Endothelial cell of umbilical vein (primary cell): ENCODE results near the gene DBI. TPM values are rescaled to one million over a fixed set of nuclear protein-coding genes. Genes with fewer than 3 reads are reported as not detected.

Experiments used
- BruUV-seq: library from RNA; stranded (reverse); fragments of 400-500 nt; replicated peaks from 2 replicates; lab custom pipeline; 2021; lab: Mats Ljungman, UMichigan
- CTCF ChIA-PET: fragments of 300-600, 350-600 bp; sonication (Branson Sonifier 250); formaldehyde crosslinking; loops from one replicate; lab custom pipeline; 2021; ENCODE audit warnings: antibody characterized with exemption, inconsistent platforms; lab: Charles Lee
- POLR2A ChIA-PET: fragments of 300-600, 350-600 bp; sonication (Branson Sonifier 250); formaldehyde crosslinking; loops from one replicate; lab custom pipeline; 2021; ENCODE audit warnings: antibody characterized with exemption, inconsistent platforms; lab: Charles Lee
- DNase-seq: peaks from one replicate; pipeline ENCODE4 v3.0.0-alpha.2; 2011; ENCODE audit warnings: low read depth, low spot score
- FAIRE-seq: peaks from 2 replicates; lab custom pipeline; 2011; peaks lifted over from hg19 to GRCh38; lab: Jason Lieb, UNC
- H2AFZ ChIP-seq: 2 replicates; pipeline ENCODE4 v1.6.0; 2012; ENCODE audit warnings: low read depth, low read length, control low read depth, inconsistent platforms
- H3K27ac ChIP-seq: 2 replicates; pipeline ENCODE4 v1.5.1; 2011; ENCODE audit warnings: low read depth, mild to moderate bottlenecking, control low read depth, low read length, moderate library complexity; ENCODE audit not compliant: insufficient read depth
- H3K27me3 ChIP-seq, 2 experiments: 2 replicates each; pipeline versions ENCODE4 v1.6.0 to v1.6.1; 2011; ENCODE audit warnings: low read length in 2 of 2, mixed read lengths in 1 of 2; ENCODE audit not compliant: control insufficient read depth in 2 of 2, insufficient read depth in 2 of 2
- H3K36me3 ChIP-seq, 2 experiments: 2 replicates in 1 of 2; 3 replicates in 1 of 2; pipeline ENCODE4 v1.5.1; 2011; ENCODE audit warnings: low read length in 2 of 2, mild to moderate bottlenecking in 1 of 2, moderate library complexity in 1 of 2; ENCODE audit not compliant: control insufficient read depth in 2 of 2, insufficient read depth in 2 of 2; ENCODE audit errors: extremely low read depth in 1 of 2
- H3K4me1 ChIP-seq: 3 replicates; pipeline ENCODE4 v1.5.1; 2011; ENCODE audit warnings: mild to moderate bottlenecking, low read length; ENCODE audit not compliant: control insufficient read depth, insufficient read depth; ENCODE audit errors: extremely low read depth
- H3K4me2 ChIP-seq: 2 replicates; pipeline ENCODE4 v1.6.1; 2011; ENCODE audit warnings: low read length, control low read depth, mixed read lengths; ENCODE audit not compliant: insufficient read depth
- H3K4me3 ChIP-seq, 3 experiments: fragments of 200-600 bp in 1 of 3; sonication (generic), shearing (Covaris generic) in 1 of 3; replicated peaks in 1 of 3; 2 replicates each; pipeline ENCODE4 v1.5.1; 2011 to 2016; ENCODE audit warnings: control low read depth in 3 of 3, low read length in 3 of 3, mild to moderate bottlenecking in 2 of 3, inconsistent platforms in 1 of 3, low read depth in 1 of 3, moderate library complexity in 1 of 3; ENCODE audit not compliant: insufficient read depth in 1 of 3
- H3K79me2 ChIP-seq: 2 replicates; pipeline ENCODE4 v1.6.0; 2012; ENCODE audit warnings: low read length, inconsistent platforms; ENCODE audit not compliant: control insufficient read depth, insufficient read depth
- H3K9ac ChIP-seq: replicated peaks from 2 replicates; pipeline ENCODE3; 2011; ENCODE audit warnings: low read length, control low read depth; ENCODE audit not compliant: insufficient read depth; ENCODE audit errors: extremely low read depth
- H3K9me1 ChIP-seq: replicated peaks from 3 replicates; pipeline ENCODE4 v1.6.0; 2011; ENCODE audit warnings: mild to moderate bottlenecking, low read length; ENCODE audit not compliant: control insufficient read depth, insufficient read depth; ENCODE audit errors: extremely low read depth
- H3K9me3 ChIP-seq: replicated peaks from 2 replicates; pipeline ENCODE4 v1.5.1; 2012; ENCODE audit warnings: low read length, inconsistent platforms; ENCODE audit not compliant: control insufficient read depth, insufficient read depth
- H4K20me1 ChIP-seq: replicated peaks from 2 replicates; pipeline ENCODE3; 2011; ENCODE audit warnings: mild to moderate bottlenecking, low read length; ENCODE audit not compliant: control insufficient read depth, insufficient read depth; ENCODE audit errors: extremely low read depth
- EZH2 ChIP-seq: IDR thresholded peaks from 2 replicates; pipeline ENCODE4 v1.6.1; 2012; ENCODE audit warnings: borderline replicate concordance, low read depth, mild to moderate bottlenecking, moderate library complexity, low read length, inconsistent platforms; ENCODE audit not compliant: severe bottlenecking
- FOS ChIP-seq: IDR thresholded peaks from 2 replicates; pipeline ENCODE4 v1.6.1; 2011; ENCODE audit warnings: mild to moderate bottlenecking, low read length, moderate library complexity, borderline replicate concordance; ENCODE audit not compliant: insufficient read depth
- GATA2 ChIP-seq: IDR thresholded peaks from 2 replicates; pipeline ENCODE4 v1.7.0; 2011; ENCODE audit warnings: low read depth, mild to moderate bottlenecking, moderate library complexity, mixed read lengths, low read length; ENCODE audit not compliant: insufficient read length, insufficient read depth
- JUN ChIP-seq: IDR thresholded peaks from 2 replicates; pipeline ENCODE4 v1.6.1; 2011; ENCODE audit warnings: borderline replicate concordance, low read depth; ENCODE audit not compliant: insufficient read length, insufficient read depth
- MYC ChIP-seq: IDR thresholded peaks from one replicate; pipeline ENCODE4 v1.6.1; 2011; ENCODE audit warnings: mild to moderate bottlenecking, low read depth, low read length
- POLR2A ChIP-seq: IDR thresholded peaks from 2 replicates; pipeline ENCODE4 v1.6.1; 2012; ENCODE audit warnings: low read depth, mild to moderate bottlenecking, control low read depth, low read length
- POLR2AphosphoS5 ChIP-seq: IDR thresholded peaks from 2 replicates; pipeline ENCODE4 v1.6.1; 2012; ENCODE audit warnings: low read depth, mild to moderate bottlenecking, control low read depth, low read length, moderate library complexity; ENCODE audit not compliant: insufficient read depth
- dilution Hi-C: fragments of 300-500 bp; cut with MboI; formaldehyde crosslinking; loops from one replicate; pipeline ENCODE4 v1.15.0; 2019; ENCODE audit warnings: low sequenced_read_pairs; ENCODE audit not compliant: extremely low pct_ligation_motif_present
- intact Hi-C: fragments of 100-400 bp; cut with micrococcal nuclease; formaldehyde crosslinking; loops from one replicate; pipeline ENCODE4 v1.10.0; 2022
- polyA plus RNA-seq, 4 experiments: library from polyadenylated mRNA; depleted of rRNA in 3 of 4; stranded (reverse) in 3 of 4; unstranded in 1 of 4; fragments of >200 nt; gene quantifications; 2 replicates each; pipeline versions ENCODE4 v1.2.1 to v1.2.3, GENCODE V29; 2011 to 2012; ENCODE audit warnings: missing spikeins in 1 of 4
- total RNA-seq: library from RNA; stranded (reverse); gene quantifications from 2 replicates; pipeline ENCODE4 v1.2.3, GENCODE V29; 2021
- TF ChIP-seq, protein P1 (sequence below), 2 donors: IDR thresholded peaks; 1 replicate in 1 of 2; 2 replicates in 1 of 2; pipeline ENCODE4 v1.5.1; 2011; ENCODE audit warnings: low read length in 2 of 2, mild to moderate bottlenecking in 2 of 2, moderate library complexity in 2 of 2, control low read depth in 1 of 2, inconsistent platforms in 1 of 2, low read depth in 1 of 2; ENCODE audit not compliant: insufficient read depth in 1 of 2; ENCODE audit errors: extremely low read depth in 1 of 2
- TF ChIP-seq, protein P2 (sequence below): IDR thresholded peaks from 2 replicates; pipeline ENCODE4 v1.6.1; 2011; ENCODE audit not compliant: insufficient read depth, insufficient read length

DBI gene
- total and polyA plus RNA-seq, 2 donors (not counting 3 experiments of a cell fraction or from before 2014, with no cell fraction given): 214 to 233 TPM

DNA sequence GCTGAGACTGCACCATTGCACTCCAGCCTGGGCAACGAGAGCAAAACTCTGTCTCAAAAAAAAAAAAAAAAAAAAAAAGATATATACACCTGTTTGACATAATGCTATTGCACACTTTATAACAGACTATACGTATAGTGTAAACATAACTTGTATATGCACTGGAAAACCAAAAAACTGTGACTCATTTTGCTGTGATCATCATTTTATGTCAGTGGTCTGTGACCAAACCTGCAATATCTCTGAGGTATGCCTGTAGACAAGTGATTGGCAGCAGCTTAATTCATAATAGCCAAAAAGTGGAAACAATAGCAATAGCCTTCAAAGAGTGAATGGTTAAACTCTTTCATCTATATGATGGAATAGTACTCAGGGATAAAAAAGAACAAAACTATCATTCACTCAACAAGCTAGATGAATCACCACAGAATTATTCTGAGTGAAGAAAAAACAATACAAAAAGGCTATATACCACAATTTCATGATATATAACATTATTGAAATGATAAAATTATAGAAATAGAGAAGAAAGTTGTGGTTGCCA lies 6.3 kb upstream of the DBI start:
- peaks cover 2% of the 10 kb centered on the region for H3K79me2 ChIP-seq
- no peak overlapping the region for H3K4me3 ChIP-seq
- dilution Hi-C loops: no loop called here
- TF ChIP-seq POLR2A: no peak
- H3K27ac ChIP-seq: no peak overlapping the region
- peaks cover 2% of the 10 kb centered on the region for H3K4me1 ChIP-seq
- ChIA-PET CTCF (no interaction called here), POLR2A (no interaction called here)
- H3K27me3 ChIP-seq: no peaks in the 10 kb centered on the region
- H3K9me1 ChIP-seq: no peaks in the 10 kb centered on the region
- BruUV-seq: no TSS peak
- H3K9me3 ChIP-seq: no peaks in the 10 kb centered on the region
- H3K36me3 ChIP-seq: no peaks in the 10 kb centered on the region
- H3K4me2 ChIP-seq: no peak overlapping the region
- H3K9ac ChIP-seq: no peak overlapping the region
- intact Hi-C loops: loop anchor here (10.0 kb wide), 1 partner anchor 106 kb away; no protein-coding TSS in a partner anchor
- no peak overlapping the region for H2AFZ ChIP-seq
- no peaks in the 10 kb centered on the region for H4K20me1 ChIP-seq
- FAIRE-seq (no peak), DNase-seq (no peak)

DNA sequence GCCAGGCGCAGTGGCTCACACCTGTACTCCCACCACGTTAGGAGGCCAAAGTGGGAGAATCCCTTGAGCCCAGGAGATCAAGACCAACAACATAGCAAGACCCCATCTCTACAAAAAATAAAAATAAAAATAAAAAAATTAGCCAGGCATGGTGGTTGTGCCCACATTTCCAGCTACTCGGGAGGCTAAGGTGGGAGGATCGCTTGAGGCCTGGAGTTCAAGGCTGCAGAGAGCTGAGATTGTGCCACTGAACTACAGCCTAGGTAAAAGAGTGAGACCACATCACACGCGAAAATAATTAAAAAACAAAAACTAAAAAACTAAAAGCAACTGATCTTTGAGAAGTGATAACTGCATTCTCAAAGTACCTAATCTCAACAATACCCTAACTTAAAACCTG lies 2.0 kb upstream of the DBI start:
- POLR2A ChIA-PET: no interaction called here
- no peak for TF ChIP-seq JUN
- no peak for TF ChIP-seq GATA2
- TF ChIP-seq, protein P1, sequence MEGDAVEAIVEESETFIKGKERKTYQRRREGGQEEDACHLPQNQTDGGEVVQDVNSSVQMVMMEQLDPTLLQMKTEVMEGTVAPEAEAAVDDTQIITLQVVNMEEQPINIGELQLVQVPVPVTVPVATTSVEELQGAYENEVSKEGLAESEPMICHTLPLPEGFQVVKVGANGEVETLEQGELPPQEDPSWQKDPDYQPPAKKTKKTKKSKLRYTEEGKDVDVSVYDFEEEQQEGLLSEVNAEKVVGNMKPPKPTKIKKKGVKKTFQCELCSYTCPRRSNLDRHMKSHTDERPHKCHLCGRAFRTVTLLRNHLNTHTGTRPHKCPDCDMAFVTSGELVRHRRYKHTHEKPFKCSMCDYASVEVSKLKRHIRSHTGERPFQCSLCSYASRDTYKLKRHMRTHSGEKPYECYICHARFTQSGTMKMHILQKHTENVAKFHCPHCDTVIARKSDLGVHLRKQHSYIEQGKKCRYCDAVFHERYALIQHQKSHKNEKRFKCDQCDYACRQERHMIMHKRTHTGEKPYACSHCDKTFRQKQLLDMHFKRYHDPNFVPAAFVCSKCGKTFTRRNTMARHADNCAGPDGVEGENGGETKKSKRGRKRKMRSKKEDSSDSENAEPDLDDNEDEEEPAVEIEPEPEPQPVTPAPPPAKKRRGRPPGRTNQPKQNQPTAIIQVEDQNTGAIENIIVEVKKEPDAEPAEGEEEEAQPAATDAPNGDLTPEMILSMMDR (IDR thresholded peaks at IDR 0.05; ENCODE audit: extremely low read depth in 1 of 2, insufficient read depth in 1 of 2, low read depth in 1 of 2, low read length in 2 of 2): no peak
- no peak for TF ChIP-seq MYC
- TF ChIP-seq EZH2: no peak
- TF ChIP-seq, protein P2, sequence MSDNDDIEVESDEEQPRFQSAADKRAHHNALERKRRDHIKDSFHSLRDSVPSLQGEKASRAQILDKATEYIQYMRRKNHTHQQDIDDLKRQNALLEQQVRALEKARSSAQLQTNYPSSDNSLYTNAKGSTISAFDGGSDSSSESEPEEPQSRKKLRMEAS: no peak
- TF ChIP-seq FOS: no peak
- no peak for TF ChIP-seq POLR2AphosphoS5
- no peak for TF ChIP-seq POLR2A
- Histone ChIP-seq H3K9me1 (no peaks in the 10 kb centered on the region), H3K36me3 (peaks cover 5 to 9% of the 10 kb centered on the region in 2 experiments), H4K20me1 (peaks cover 2% of the 10 kb centered on the region), H2AFZ (no peak overlapping the region), H3K27ac (no peak overlapping the region), H3K9ac (no peak overlapping the region), H3K27me3 (no peaks in the 10 kb centered on the region), H3K4me2 (no peak overlapping the region), H3K79me2 (peaks cover 29% of the 10 kb centered on the region), H3K4me3 (no peak overlapping the region), H3K4me1 (peaks cover 21% of the 10 kb centered on the region), H3K9me3 (no peaks in the 10 kb centered on the region)
- dilution Hi-C loops: no loop called here
- DNase-seq (no peak), FAIRE-seq (no peak)
- BruUV-seq: no TSS peak
- CTCF ChIA-PET: no interaction called here
- intact Hi-C loops: loop anchor here (10.0 kb wide), 1 partner anchor 110 kb away; no protein-coding TSS in a partner anchor
